ENCODE data around the gene NCKAP5.

NCKAP5 gene

DNA sequence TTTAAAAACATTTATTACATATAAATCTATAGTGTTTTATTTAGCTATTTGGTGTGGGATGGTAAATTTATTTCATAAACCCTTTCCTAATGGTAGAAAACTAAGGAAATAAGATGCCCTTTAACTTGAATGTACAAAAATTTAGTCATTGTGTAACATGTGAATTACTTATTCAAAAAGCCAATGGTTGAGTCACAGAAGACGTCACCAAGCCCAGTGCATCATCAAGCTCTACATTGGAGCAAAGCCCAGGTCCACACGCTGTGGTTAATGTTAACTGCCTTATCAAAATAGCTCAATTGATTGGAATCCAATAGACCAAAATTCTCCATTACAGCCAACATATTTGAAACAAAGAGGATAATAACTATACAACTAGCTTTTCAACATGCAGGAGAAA lies 752.7 kb downstream of the NCKAP5 start:
- H4K20me1 ChIP-seq (ENCODE audit: insufficient read depth, low read length): no peaks in the 10 kb centered on the region
- H3K9me2 ChIP-seq (ENCODE audit: low read depth, low read length): no peaks in the 10 kb centered on the region
- H3K4me2 ChIP-seq (ENCODE audit: low read length): no peak overlapping the region
- no peaks in the 10 kb centered on the region for H3K79me2 ChIP-seq (ENCODE audit: insufficient read depth, low read length)
- no peak for TF ChIP-seq EZH2 (IDR thresholded peaks at IDR 0.05; ENCODE audit: borderline replicate concordance, low read length)
- TF ChIP-seq, protein P1, sequence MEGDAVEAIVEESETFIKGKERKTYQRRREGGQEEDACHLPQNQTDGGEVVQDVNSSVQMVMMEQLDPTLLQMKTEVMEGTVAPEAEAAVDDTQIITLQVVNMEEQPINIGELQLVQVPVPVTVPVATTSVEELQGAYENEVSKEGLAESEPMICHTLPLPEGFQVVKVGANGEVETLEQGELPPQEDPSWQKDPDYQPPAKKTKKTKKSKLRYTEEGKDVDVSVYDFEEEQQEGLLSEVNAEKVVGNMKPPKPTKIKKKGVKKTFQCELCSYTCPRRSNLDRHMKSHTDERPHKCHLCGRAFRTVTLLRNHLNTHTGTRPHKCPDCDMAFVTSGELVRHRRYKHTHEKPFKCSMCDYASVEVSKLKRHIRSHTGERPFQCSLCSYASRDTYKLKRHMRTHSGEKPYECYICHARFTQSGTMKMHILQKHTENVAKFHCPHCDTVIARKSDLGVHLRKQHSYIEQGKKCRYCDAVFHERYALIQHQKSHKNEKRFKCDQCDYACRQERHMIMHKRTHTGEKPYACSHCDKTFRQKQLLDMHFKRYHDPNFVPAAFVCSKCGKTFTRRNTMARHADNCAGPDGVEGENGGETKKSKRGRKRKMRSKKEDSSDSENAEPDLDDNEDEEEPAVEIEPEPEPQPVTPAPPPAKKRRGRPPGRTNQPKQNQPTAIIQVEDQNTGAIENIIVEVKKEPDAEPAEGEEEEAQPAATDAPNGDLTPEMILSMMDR (IDR thresholded peaks at IDR 0.05; ENCODE audit: low read length): no peak
- H3F3A ChIP-seq (ENCODE audit: insufficient read depth, low read length): no peaks in the 10 kb centered on the region
- no peak overlapping the region for H3K9ac ChIP-seq (ENCODE audit: low read length)
- H2AFZ ChIP-seq (ENCODE audit: low read length): no peak overlapping the region
- H3K27me3 ChIP-seq (ENCODE audit: insufficient read depth, low read length): no peaks in the 10 kb centered on the region
- H3K36me3 ChIP-seq (ENCODE audit: insufficient read depth, low read length): no peaks in the 10 kb centered on the region
- H3K4me3 ChIP-seq (ENCODE audit: low read depth, low read length, poor library complexity, severe bottlenecking): no peak overlapping the region
- no peaks in the 10 kb centered on the region for H3K9me3 ChIP-seq (ENCODE audit: low read length)
- no peaks in the 10 kb centered on the region for H3K4me1 ChIP-seq (ENCODE audit: insufficient read depth, low read length, severe bottlenecking)
- H3K27ac ChIP-seq (ENCODE audit: low read depth, low read length, poor library complexity, severe bottlenecking): no peak overlapping the region

DNA sequence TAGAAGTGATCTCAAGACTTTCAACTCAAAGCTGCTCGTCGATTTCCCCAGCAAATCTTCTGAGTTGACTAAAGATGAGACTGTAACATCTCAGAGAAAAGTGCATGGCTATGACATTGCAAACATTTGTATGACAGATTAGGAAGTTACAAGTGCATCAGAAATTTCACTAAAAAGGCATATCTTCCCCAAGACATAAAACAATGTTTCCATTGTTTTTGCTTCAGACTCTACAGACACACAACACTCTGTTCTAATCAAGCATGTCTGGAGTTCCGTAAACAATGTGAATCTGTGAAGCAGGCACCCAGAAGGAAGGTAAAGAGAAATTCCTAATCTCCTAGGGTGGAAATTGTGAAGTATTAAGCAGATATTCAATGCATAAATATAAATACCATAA lies 753.6 kb downstream of the NCKAP5 start:
- Histone ChIP-seq H3K27me3 (ENCODE audit: insufficient read depth, low read length) (no peaks in the 10 kb centered on the region), H3K9me3 (ENCODE audit: low read length) (no peaks in the 10 kb centered on the region), H3F3A (ENCODE audit: insufficient read depth, low read length) (no peaks in the 10 kb centered on the region), H3K9ac (ENCODE audit: low read length) (no peak overlapping the region), H2AFZ (ENCODE audit: low read length) (no peak overlapping the region), H3K4me3 (ENCODE audit: low read depth, low read length, poor library complexity, severe bottlenecking) (no peak overlapping the region), H3K27ac (ENCODE audit: low read depth, low read length, poor library complexity, severe bottlenecking) (no peak overlapping the region), H3K4me1 (ENCODE audit: insufficient read depth, low read length, severe bottlenecking) (no peaks in the 10 kb centered on the region), H3K36me3 (ENCODE audit: insufficient read depth, low read length) (no peaks in the 10 kb centered on the region), H3K79me2 (ENCODE audit: insufficient read depth, low read length) (no peaks in the 10 kb centered on the region), H4K20me1 (ENCODE audit: insufficient read depth, low read length) (no peaks in the 10 kb centered on the region), H3K9me2 (ENCODE audit: low read depth, low read length) (no peaks in the 10 kb centered on the region), H3K4me2 (ENCODE audit: low read length) (no peak overlapping the region)
- TF ChIP-seq EZH2 (IDR thresholded peaks at IDR 0.05; ENCODE audit: borderline replicate concordance, low read length): no peak
- TF ChIP-seq, protein P1 (IDR thresholded peaks at IDR 0.05; ENCODE audit: low read length): no peak

DNA sequence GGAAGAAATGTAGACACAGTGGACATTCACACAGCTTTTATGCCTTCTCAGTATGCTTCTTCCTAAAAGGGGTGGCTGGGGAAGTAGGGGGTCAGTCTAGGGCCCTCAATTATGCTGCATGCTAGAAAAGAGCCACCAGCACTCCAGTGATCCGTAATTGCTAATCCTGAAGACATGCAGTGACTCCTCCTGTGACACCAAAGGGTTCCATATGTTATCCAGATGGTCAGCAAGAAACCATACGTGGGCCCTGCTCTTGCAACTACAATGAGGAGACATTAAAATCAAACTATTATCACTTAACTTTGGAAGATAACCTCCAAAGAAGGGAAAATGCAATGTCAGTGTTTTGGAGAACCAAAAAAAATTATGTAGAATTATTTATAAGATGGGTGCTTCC lies 754.8 kb downstream of the NCKAP5 start:
- Histone ChIP-seq H2AFZ (ENCODE audit: low read length) (no peak overlapping the region), H3K27ac (ENCODE audit: low read depth, low read length, poor library complexity, severe bottlenecking) (no peak overlapping the region), H4K20me1 (ENCODE audit: insufficient read depth, low read length) (no peaks in the 10 kb centered on the region), H3K9ac (ENCODE audit: low read length) (no peak overlapping the region), H3F3A (ENCODE audit: insufficient read depth, low read length) (no peaks in the 10 kb centered on the region), H3K4me1 (ENCODE audit: insufficient read depth, low read length, severe bottlenecking) (no peaks in the 10 kb centered on the region), H3K4me3 (ENCODE audit: low read depth, low read length, poor library complexity, severe bottlenecking) (no peak overlapping the region), H3K4me2 (ENCODE audit: low read length) (no peak overlapping the region), H3K9me2 (ENCODE audit: low read depth, low read length) (no peaks in the 10 kb centered on the region), H3K79me2 (ENCODE audit: insufficient read depth, low read length) (no peaks in the 10 kb centered on the region), H3K27me3 (ENCODE audit: insufficient read depth, low read length) (no peaks in the 10 kb centered on the region), H3K36me3 (ENCODE audit: insufficient read depth, low read length) (no peaks in the 10 kb centered on the region), H3K9me3 (ENCODE audit: low read length) (no peaks in the 10 kb centered on the region)
- TF ChIP-seq EZH2 (IDR thresholded peaks at IDR 0.05; ENCODE audit: borderline replicate concordance, low read length): no peak
- TF ChIP-seq, protein P1 (IDR thresholded peaks at IDR 0.05; ENCODE audit: low read length): no peak
